Spinal cord (tissue), 10 donors: ENCODE data around the gene PDE1A. TPM values are rescaled to one million over a fixed set of nuclear protein-coding genes. Genes with fewer than 3 reads are reported as not detected.
A peak's percentile ranks its signal among the peaks of the same experiment; 100 is the strongest.

Source experiments
- DNase-seq, 6 donors: peaks; one replicate each; pipeline versions ENCODE4 v3.0.0 to v3.0.0-alpha.2; 2013 to 2015; ENCODE audit warnings: low spot score in 6 of 6, low read depth in 4 of 6
- H3K27ac ChIP-seq: one replicate; pipeline ENCODE4 v1.5.1; 2013; ENCODE audit warnings: low read depth, low read length, control low read depth
- H3K27me3 ChIP-seq: one replicate; pipeline ENCODE4 v1.6.1; 2013; ENCODE audit warnings: low read length; ENCODE audit not compliant: control insufficient read depth, insufficient read depth
- H3K36me3 ChIP-seq: one replicate; pipeline ENCODE4 v1.6.1; 2013; ENCODE audit warnings: low read length; ENCODE audit not compliant: control insufficient read depth, insufficient read depth
- H3K4me1 ChIP-seq: one replicate; pipeline ENCODE4 v1.6.1; 2013; ENCODE audit warnings: low read length; ENCODE audit not compliant: control insufficient read depth, insufficient read depth
- H3K4me3 ChIP-seq: one replicate; pipeline ENCODE4 v1.5.1; 2013; ENCODE audit warnings: low read depth, low read length, control low read depth
- H3K9me3 ChIP-seq: one replicate; pipeline ENCODE4 v1.6.1; 2013; ENCODE audit warnings: low read length; ENCODE audit not compliant: control insufficient read depth, insufficient read depth
- WGBS: methylation state at CpG from one replicate; pipeline ENCODE4 v1.1.5; 2013; ENCODE audit warnings: missing lambda C conversion rate; ENCODE audit not compliant: insufficient coverage; 5-methylcytosine and 5-hydroxymethylcytosine counted together
- polyA plus RNA-seq, 2 donors: library from polyadenylated mRNA; unstranded; fragments of 120-200 nt; gene quantifications; one replicate each; pipeline ENCODE4 v1.2.1, GENCODE V29; 2013; ENCODE audit not compliant: insufficient read length in 2 of 2
- total RNA-seq, 2 donors: library from RNA; depleted of rRNA in 1 of 2; stranded (reverse); fragments of 120-200 nt in 1 of 2; fragments of >200 nt in 1 of 2; gene quantifications; one replicate each; pipeline versions ENCODE4 v1.2.3 to v1.2.4, GENCODE V29; 2013 to 2014
- donor health status: healthy.

Gene PDE1A
- total and polyA plus RNA-seq, 4 donors: 8.7 to 73.8 (median 23.3) TPM

DNA sequence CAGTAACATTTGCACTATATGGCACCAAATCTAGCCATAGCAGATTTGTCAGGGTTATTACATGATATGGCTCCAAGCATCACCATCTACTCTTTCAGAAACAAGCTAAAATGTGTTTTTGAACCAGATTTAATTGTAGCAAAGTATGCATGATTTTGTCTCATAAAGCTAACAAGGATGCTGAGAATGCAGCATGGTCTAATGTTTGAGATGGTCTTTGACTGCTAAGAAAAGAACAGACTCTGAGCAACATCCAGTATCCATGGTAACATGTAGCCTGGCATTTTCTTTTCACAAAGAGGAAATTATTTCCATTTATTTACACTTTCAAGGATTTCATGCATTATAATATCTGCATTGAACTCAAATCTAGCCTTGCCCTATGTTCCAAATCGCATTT, 206.5 kb downstream of the PDE1A start:
- H3K4me1 ChIP-seq: no peaks in the 10 kb centered on the region
- WGBS: no CpG with 5 or more reads among the region's 1 CpG
- no peak overlapping the region for H3K4me3 ChIP-seq
- H3K9me3 ChIP-seq: peaks cover 1% of the 10 kb centered on the region
- H3K27ac ChIP-seq: peak overlapping the region; percentile 82
- peak; percentile 9 to 89 (median 23) for DNase-seq
- no peaks in the 10 kb centered on the region for H3K36me3 ChIP-seq
- H3K27me3 ChIP-seq: no peaks in the 10 kb centered on the region

DNA sequence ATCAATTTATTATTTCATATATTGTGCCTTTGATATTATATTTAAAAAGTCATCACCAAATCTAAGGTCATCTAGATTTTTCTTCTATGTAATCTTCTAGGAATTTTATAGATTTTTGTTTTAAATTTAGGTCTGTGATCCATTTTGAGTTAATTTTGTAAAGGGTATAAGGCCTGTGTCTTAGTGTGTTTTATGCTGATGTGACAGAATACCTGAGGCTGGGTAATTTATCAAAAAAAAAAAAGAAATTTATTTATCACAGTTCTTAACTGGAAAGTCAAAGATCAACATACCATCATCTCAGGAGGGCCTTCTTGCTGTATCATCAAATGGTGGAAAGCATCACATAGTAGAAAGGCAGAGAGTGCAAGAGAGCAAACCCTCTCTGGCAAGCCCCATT, 216.2 kb downstream of the PDE1A start:
- no peaks in the 10 kb centered on the region for H3K36me3 ChIP-seq
- no peaks in the 10 kb centered on the region for H3K27me3 ChIP-seq
- H3K27ac ChIP-seq: no peak overlapping the region
- no peak overlapping the region for H3K4me3 ChIP-seq
- DNase-seq: no peak
- H3K9me3 ChIP-seq: no peaks in the 10 kb centered on the region
- H3K4me1 ChIP-seq: no peaks in the 10 kb centered on the region

DNA sequence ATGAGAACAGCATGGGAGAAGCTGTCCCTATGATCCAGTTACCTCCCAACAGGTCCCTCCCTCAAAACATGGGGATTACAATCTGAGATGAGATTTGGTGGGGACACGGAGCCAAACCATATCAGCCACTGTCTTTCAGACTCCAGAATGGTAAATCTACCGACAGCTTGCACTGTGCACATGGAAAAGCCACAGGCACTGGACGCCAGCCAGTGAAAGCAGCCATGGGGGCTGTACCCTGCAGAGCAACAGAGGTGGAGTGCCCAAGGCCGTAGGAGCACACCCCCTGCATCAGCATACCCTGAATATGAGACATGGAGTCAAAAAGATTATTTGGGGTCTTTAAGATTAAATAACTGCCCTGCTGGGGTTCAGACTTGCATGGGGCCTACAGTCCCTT, 218.4 kb downstream of the PDE1A start:
- 83% methylated on average over 4 of the region's 4 CpGs for WGBS
- Histone ChIP-seq H3K36me3 (no peaks in the 10 kb centered on the region), H3K4me1 (no peaks in the 10 kb centered on the region), H3K27ac (no peak overlapping the region), H3K4me3 (no peak overlapping the region), H3K9me3 (no peaks in the 10 kb centered on the region), H3K27me3 (no peaks in the 10 kb centered on the region)
- no peak for DNase-seq

DNA sequence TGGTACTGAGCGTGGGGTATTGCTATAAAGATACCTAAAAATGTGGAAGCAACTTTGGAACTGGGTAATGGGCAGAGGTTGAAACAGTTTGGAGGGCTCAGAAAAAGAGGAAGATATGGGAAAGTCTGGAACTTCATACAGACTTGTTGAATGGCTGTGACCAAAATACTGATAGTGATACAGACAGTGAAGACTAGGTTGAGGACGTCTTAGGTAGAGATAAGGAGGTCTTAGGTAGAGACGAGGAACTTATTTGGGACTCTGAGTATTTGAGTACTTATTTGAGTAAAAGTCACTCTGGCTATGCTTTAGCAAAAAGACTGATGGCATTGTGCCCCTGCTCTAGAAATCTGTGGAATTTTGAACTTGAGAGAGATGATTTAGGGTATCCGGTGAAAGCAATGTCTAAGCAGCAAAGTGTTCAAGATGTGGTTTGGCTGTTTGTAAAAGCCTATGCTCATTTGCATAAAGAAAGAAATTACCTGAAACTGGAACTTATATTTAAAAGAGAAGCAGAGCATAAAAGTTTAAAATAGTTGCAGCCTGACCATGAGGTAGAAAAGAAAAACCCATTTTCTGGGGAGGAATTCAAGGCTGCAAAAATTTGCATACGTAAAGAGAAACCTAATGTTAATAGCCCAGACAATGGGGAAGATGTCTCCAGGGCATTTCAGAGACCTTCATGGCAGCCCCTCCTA, 219.6 kb downstream of the PDE1A start:
- Histone ChIP-seq H3K4me3 (no peak overlapping the region), H3K27ac (no peak overlapping the region), H3K36me3 (no peaks in the 10 kb centered on the region), H3K9me3 (no peaks in the 10 kb centered on the region), H3K4me1 (no peaks in the 10 kb centered on the region), H3K27me3 (no peaks in the 10 kb centered on the region)
- no peak for DNase-seq
- 97% methylated on average over 5 of the region's 5 CpGs for WGBS

DNA sequence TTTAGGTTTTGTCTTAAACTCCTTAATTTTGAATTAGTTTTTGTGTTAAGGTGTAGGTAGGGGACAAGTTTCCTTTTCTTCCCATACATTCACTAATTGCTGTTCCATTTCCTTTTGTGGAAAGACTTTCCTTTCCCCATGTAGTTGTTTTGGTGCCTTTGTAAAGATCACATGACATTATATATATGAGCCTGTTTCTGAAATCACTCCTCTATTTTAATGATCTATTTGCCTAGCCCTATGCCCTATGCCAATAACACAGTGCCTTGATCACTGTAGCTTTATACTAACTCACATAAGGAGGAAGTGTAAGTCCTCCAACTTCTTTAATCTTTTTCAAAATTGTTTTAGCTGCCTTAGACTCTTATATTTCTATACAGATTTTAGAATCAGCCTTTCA, 229.3 kb downstream of the PDE1A start:
- DNase-seq: no peak
- no peaks in the 10 kb centered on the region for H3K4me1 ChIP-seq
- H3K9me3 ChIP-seq: no peaks in the 10 kb centered on the region
- H3K36me3 ChIP-seq: no peaks in the 10 kb centered on the region
- no peaks in the 10 kb centered on the region for H3K27me3 ChIP-seq
- no peak overlapping the region for H3K27ac ChIP-seq
- H3K4me3 ChIP-seq: no peak overlapping the region

DNA sequence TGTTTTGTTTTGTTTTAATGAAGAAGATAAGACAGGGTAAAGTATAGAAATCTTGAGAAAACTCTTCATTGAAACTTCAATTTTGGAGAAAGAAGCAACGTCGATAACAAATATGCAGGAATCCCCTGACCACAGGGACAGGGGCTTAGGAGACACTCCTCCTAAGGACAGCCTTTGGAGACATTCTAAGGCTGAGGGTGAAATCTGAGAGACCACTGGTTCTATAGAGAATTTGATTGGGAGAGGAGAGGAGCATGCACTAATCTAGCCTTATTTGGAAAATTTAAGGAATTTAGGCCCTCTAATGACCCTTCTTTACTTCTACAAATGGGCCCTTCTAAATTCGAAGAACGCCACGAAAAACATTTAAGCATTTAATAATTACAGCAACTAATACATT, 233.5 kb downstream of the PDE1A start:
- Histone ChIP-seq H3K36me3 (no peaks in the 10 kb centered on the region), H3K4me1 (no peaks in the 10 kb centered on the region), H3K27me3 (no peaks in the 10 kb centered on the region), H3K4me3 (no peak overlapping the region), H3K9me3 (no peaks in the 10 kb centered on the region), H3K27ac (no peak overlapping the region)
- DNase-seq: no peak
- 100% methylated on average over 2 of the region's 5 CpGs for WGBS

DNA sequence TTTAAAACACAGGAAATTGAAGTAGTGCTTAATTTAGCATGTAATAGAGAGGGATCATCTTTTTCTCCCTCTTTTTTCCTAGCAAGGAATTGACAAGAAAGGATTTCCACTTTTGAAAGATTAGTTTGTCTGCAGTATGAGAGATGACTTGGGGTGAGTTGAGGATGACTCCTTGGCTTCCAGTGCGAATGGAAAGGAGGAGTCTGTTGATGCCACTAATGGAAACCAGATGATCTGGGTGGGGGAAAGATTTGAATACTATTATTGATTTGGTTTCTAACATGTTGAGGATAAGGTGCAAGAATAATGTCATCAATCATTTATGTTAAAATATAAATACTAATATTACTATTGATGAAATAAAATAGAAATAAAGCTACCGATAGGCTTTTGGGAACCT, 235.8 kb downstream of the PDE1A start:
- no peak for DNase-seq
- Histone ChIP-seq H3K9me3 (no peaks in the 10 kb centered on the region), H3K36me3 (no peaks in the 10 kb centered on the region), H3K4me3 (no peak overlapping the region), H3K27ac (no peak overlapping the region), H3K27me3 (no peaks in the 10 kb centered on the region), H3K4me1 (no peaks in the 10 kb centered on the region)
- WGBS: no CpG with 5 or more reads among the region's 2 CpGs

DNA sequence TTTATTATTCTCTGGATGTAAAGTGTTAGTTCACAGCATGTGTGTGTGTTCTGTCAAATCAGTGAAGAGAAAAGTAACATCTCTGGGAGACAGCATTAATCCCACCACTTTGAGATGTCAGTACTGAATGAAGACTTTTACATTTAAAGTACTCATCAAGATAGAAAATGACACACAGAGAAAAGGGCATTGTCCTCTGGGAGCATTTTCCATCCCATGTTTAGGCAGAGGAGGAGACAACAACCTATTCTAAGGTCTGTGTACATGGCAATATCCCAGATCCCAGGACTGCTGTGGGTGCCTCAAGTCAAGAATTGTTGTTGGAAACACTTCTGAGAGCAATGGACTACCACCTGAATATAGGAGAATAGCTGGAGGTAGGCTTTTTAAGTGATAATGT, 239.7 kb downstream of the PDE1A start:
- Histone ChIP-seq H3K4me3 (no peak overlapping the region), H3K9me3 (peaks cover 9% of the 10 kb centered on the region), H3K36me3 (no peaks in the 10 kb centered on the region), H3K27me3 (no peaks in the 10 kb centered on the region), H3K4me1 (no peaks in the 10 kb centered on the region), H3K27ac (no peak overlapping the region)
- DNase-seq: peak in 1 of 6 donors; percentile 7

DNA sequence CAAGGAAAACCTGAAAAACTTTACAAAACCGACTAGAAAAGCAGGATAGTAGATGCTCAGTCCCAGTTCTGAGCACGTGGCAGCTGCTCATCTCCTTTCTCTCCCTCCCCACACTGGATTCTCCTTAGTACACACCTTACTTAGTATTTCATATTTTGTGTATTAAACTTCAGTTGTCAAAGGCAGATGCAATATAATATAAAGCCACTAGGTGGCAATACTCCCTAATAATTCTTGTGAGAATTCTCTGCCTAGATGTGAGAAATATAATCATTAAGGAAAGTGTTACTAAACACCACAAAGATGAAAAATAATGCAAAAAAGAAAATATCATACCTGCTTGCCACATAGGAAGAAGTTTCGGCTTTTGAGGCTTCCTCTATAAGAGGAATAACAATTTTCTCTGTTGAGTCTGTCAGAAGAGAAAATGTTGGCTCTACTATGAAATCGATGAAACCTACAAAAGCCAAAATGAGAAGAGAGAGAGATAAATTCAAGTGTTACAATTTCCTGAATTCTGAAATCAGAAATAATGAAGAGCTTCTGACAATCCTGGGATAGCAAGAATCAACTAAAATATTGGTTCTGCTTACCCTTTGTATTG, 240.6 kb downstream of the PDE1A start:
- Histone ChIP-seq H3K27me3 (no peaks in the 10 kb centered on the region), H3K27ac (no peak overlapping the region), H3K9me3 (peaks cover 9% of the 10 kb centered on the region), H3K4me3 (no peak overlapping the region), H3K36me3 (no peaks in the 10 kb centered on the region), H3K4me1 (no peaks in the 10 kb centered on the region)
- no CpG with 5 or more reads among the region's 4 CpGs for whole genome bisulfite sequencing
- DNase-seq: peak; percentile 35 to 91 (median 51)

DNA sequence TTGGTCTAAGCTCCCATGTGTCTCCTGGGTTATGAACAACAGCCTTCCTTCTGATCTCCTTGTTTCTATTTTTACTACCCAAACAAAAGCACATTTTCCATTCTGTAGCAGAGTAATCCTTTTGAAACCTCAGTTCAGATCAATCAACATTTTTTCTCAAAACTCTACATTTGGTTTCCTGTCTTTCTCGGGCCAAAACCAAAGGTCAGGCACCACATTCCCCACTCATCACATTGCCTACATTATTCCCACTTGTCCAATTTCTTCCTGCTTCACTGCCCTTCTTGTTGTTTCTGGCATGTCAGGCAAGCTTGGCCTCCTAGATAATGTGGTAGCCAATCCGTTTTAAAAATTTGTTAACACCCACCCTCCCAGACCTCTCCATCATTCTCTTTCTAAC, 244.4 kb downstream of the PDE1A start:
- WGBS: 69% methylated on average over 1 of the region's 2 CpGs
- no peaks in the 10 kb centered on the region for H3K4me1 ChIP-seq
- no peak overlapping the region for H3K4me3 ChIP-seq
- no peak for DNase-seq
- no peak overlapping the region for H3K27ac ChIP-seq
- H3K9me3 ChIP-seq: peaks cover 9% of the 10 kb centered on the region
- H3K27me3 ChIP-seq: no peaks in the 10 kb centered on the region
- H3K36me3 ChIP-seq: no peaks in the 10 kb centered on the region
